GM18505 (cell line): ENCODE measurements around the gene PREPL.

Experiments
- ATAC-seq: cut with Tn5 transposase; IDR thresholded peaks from one replicate; pipeline ENCODE4 v1.9.1; 2021; ENCODE audit not compliant: unreplicated experiment
- POLR2A ChIP-seq: IDR thresholded peaks from 4 replicates; pipeline ENCODE4 v1.6.1; 2011; ENCODE audit warnings: borderline replicate concordance; ENCODE audit not compliant: insufficient read depth, insufficient read length; ENCODE audit errors: extremely low read depth

Gene PREPL

DNA sequence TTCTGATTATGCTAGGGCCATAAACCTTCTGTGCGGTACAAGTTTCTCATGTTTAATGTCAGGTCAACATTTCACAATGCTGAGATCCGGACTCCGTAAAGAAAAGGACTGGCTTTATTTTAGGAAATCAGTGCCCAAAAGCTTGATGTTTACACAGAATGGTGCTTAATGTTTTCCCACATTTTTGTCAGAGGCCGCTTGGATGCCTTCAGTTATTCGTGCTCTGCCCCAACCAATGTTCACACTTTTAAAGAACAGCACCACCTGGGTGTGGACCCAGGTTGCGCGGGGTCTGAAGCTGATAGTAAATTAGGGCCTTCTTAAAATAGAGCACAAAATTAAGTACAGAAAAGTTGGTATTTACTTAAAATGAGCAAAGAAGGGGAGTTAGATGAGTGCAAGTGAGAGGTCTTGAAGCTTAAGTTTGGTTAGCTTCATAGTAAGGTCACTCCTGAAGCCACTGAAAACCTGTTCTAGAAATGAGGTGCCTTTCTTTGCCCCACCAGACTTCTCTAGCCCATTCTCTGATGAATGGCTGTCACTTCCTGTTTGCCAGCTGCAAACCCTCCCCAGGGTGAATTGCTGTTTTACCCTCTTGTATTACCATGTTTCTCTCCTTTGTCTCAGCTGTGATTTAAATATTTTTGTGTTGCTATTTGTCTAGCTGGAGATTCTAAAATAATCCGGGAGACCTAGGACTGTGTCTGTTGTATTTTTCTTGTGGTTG lies 65.5 kb downstream of the PREPL start:
- ATAC-seq, result no peak
- no peak for TF ChIP-seq POLR2A

- TF ChIP-seq POLR2A, result no peak
- no peak for ATAC-seq
These were observed 66.2 kb downstream of the PREPL start for GRCh38 chr2:44295113-44295512.

DNA sequence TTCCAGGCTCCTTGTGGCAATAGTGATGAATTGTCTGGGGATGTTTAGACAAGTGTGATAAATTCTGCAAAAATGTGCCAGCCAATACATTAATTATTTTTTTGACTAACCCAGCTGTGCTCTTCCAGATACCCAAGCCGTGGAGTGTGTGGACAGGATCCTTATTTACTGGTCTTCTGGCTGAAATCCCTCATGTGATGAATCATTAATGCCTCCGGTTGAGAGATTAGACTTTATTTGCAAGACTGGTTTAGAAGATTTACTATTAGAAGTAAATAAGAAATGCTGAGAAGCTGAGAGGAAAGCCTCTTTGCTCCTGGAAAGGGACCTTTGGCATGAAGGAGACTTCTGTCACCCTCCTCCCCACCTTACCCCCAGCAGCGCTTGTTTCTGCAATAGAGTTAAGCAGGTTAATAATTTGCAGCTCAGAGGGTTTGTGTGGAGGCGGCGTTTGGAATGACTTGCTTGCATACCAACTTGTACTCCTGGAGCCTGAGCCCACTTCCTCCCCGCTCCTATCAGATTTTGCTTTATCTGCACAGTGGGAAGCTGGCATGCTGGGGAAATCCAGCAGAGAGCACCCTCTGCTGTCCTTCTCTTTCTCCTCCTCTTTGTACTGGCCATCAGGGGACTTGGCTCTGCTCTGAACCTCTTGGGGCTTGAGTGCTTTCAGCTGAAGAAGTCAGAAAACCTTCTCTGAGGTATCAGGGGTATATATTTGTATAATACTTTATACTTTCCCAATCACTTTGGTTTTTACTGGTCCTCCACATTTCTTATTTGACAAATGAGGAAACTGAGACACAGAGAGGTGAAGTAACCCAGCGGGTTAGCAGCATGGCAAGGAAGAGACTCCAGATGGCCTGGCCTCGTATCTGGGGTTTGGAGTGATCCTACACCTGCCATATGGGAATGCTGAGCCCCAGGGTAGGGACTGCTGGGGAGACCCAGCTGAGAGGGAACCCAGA lies 69.7 kb downstream of the PREPL start:
- no peak for ATAC-seq
- TF ChIP-seq POLR2A, result no peak

- ATAC-seq, result no peak
- TF ChIP-seq POLR2A, result no peak
These were observed 71.0 kb downstream of the PREPL start for GRCh38 chr2:44290261-44290660.

- ATAC-seq, result no peak
- TF ChIP-seq POLR2A, result no peak
These were observed 74.2 kb downstream of the PREPL start for GRCh38 chr2:44286884-44287638.

DNA sequence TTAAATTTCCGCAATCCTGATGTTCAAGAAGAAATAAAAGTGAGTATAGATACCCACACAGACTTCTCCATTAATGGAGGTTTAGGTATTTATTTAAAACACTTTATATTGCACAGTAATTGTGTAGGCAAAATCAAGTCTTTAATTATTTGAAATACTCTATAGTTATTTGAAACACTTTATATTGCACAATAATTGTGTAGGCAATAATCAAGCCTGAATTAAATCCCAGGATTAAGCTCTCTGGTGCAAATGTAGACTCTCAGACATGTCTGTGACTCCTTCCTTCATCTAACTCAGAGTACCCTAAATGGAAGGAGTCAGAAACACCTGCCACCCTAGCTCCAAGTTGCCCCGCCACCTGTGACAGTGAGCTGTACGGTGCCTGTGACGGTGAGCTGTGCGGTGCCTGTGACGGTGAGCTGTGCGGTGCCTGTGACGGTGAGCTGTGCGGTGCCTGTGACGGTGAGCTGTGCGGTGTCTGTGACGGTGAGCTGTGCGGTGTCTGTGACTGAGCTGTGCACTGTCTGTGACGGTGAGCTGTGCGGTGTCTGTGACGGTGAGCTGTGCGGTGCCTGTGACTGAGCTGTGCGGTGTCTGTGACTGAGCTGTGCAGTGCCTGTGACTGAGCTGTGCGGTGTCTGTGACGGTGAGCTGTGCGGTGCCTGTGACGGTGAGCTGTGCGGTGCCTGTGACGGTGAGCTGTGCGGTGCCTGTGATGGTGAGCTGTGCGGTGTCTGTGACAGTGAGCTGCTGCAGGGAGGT lies 75.0 kb downstream of the PREPL start:
- TF ChIP-seq POLR2A, result no peak
- no peak for ATAC-seq

- ATAC-seq, result no peak
- no peak for TF ChIP-seq POLR2A
These were observed 76.1 kb downstream of the PREPL start for GRCh38 chr2:44285174-44285573.

GRCh38 chr2:44283116-44283666 lies 78.1 kb downstream of the PREPL start:
- no peak for ATAC-seq
- no peak for TF ChIP-seq POLR2A

DNA sequence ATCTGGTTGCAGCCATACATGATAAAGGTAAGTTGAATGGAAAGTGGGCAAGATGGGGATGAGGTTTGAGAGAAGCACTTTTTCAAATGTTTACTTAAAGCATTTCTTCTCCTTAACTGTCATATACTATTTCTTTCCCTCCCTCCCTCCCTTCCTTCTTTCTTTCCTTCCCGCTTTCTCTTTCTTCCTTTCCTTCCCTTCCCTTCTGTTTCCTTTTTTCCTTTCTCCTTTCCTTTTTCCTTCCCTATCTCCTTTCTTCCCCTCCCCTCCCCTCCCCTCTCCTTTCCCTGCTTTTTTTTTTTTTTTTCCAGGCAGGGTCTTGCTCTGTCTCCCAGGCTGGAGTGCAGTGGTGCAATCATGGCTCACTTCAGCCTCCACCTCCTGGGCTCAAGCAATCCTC lies 80.4 kb downstream of the PREPL start:
- TF ChIP-seq POLR2A, result no peak
- no peak for ATAC-seq

DNA sequence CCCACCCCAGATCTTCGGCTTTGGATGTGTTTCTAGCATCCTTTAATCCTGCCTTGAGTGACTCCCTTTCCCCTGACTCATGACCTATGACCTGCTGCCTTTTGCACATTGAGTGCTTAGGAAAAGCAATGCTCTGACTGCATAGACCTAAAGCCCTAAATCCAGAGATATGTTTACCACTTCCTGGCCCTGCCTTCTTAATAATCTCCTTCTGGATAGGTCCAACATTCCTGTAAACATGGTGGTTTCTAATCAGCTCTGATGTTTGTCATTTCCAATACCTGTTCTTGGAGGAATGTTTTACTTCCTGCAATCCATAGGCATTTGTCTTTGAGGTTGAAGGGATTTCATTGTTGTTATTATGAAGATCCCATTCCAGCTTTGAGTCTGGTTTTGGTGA lies 83.8 kb downstream of the PREPL start:
- no peak for TF ChIP-seq POLR2A
- ATAC-seq, result no peak

DNA sequence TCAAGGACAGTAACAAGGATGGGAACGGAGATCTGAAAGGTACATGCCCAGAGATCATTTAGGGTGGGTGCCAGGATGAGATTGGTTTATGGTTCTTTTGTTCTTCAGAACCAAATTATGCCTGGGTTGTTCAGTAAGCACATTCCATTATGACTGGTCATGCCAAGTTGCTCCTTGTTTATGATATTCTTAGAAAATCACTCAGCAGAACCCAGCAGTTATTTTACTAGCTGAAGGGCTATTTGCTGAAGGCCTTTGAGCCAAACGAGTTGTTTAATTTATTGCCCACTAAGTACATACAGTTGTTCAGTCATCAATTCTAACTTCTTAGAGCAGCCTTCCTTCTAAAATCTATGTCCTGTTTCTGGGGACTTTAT lies 85.4 kb downstream of the PREPL start:
- ATAC-seq, result no peak
- no peak for TF ChIP-seq POLR2A

DNA sequence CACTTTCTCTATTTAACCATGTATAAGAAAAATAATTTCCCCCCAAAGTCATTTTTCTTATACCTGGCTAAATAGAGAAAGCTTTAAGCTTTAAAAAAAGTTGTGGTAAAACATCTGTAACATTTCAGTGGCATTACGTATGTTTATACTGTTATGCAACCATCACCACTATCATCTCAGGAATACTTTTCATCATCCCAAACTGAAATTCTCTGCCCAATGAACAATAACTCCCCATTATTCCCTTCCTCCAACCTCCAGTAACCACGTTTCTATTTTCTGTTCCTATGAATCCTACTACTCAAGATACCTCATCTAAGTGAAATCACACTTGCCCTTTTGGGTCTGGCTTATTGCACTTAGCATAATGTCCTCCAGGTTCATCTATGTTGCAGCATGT lies 87.7 kb downstream of the PREPL start:
- TF ChIP-seq POLR2A, result no peak
- ATAC-seq, result no peak
